Eye (tissue), 1 donor: Measurements from ENCODE around the gene ADCY5.

ENCODE experiments used
- DNase-seq: peaks from one replicate; pipeline ENCODE4 v3.0.0-alpha.2; 2015

The ADCY5 gene

DNA sequence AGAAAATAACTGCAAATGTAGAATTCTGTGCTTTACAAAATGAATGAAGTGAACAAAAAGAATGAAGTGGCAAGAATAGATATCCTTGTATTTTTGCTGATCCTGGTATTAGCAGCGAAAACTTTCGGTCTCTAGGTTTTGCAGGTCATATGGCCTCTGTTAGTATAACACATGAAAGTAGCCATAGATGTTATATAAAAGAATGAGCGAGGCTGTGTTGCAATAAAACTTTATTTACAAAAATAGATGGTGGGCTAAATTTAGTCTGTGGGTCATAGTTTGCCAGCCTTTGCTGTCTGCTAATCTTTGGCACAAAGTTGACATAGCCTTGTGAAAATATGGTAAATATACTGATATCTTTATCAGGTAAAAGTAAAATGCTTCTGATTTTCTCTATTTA lies 212.0 kb downstream of the ADCY5 start:
- no peak for DNase-seq
